MCF 10A (cell line): ENCODE measurements around the gene TMEM184C. TPM values are rescaled to one million over a fixed set of nuclear protein-coding genes. Genes with fewer than 3 reads are reported as not detected.

Experiments
- BruUV-seq: library from RNA; stranded (reverse); fragments of 400-500 nt; replicated peaks from 2 replicates; lab custom pipeline; 2021; lab: Mats Ljungman, UMichigan
- CTCF ChIA-PET: fragments of 300-600 bp; sonication (Branson Sonifier 250); formaldehyde crosslinking; extraction: SDS; loops from one replicate; lab custom pipeline; 2021; ENCODE audit warnings: antibody characterized with exemption, inconsistent platforms; lab: Yijun Ruan, JAX
- POLR2A ChIA-PET: fragments of 300-600, 350-650 bp; sonication (Branson Sonifier 250); formaldehyde crosslinking; extraction: SDS; loops from one replicate; lab custom pipeline; 2020; ENCODE audit warnings: antibody characterized with exemption, inconsistent platforms; lab: Yijun Ruan, JAX
- DNase-seq: peaks from one replicate; pipeline ENCODE4 v3.0.0-alpha.2; 2018; ENCODE audit not compliant: unreplicated experiment
- H3K27ac Mint-ChIP-seq: one replicate; pipeline ENCODE4 v1.8.0; 2022; ENCODE audit warnings: mild to moderate bottlenecking, low read depth, mixed read lengths; ENCODE audit not compliant: unreplicated experiment
- H3K27me3 Mint-ChIP-seq: one replicate; pipeline ENCODE4 v1.8.0; 2022; ENCODE audit warnings: mixed read lengths; ENCODE audit not compliant: insufficient read depth, unreplicated experiment
- H3K36me3 Mint-ChIP-seq: one replicate; pipeline ENCODE4 v1.8.0; 2022; ENCODE audit warnings: mild to moderate bottlenecking, moderate library complexity, mixed read lengths; ENCODE audit not compliant: insufficient read depth, unreplicated experiment
- H3K4me1 Mint-ChIP-seq: one replicate; pipeline ENCODE4 v1.8.0; 2022; ENCODE audit warnings: mixed read lengths; ENCODE audit not compliant: insufficient read depth, unreplicated experiment
- H3K4me3 Mint-ChIP-seq: one replicate; pipeline ENCODE4 v1.8.0; 2022; ENCODE audit warnings: mild to moderate bottlenecking, moderate library complexity, mixed read lengths; ENCODE audit not compliant: unreplicated experiment
- H3K9me3 Mint-ChIP-seq: one replicate; pipeline ENCODE4 v1.8.0; 2022; ENCODE audit warnings: mixed read lengths; ENCODE audit not compliant: unreplicated experiment
- intact Hi-C: fragments of 100-400 bp; cut with micrococcal nuclease; formaldehyde crosslinking; loops from 2 replicates; pipeline ENCODE4 v1.14.1; 2022
- total RNA-seq: library from RNA; stranded (reverse); gene quantifications from 2 replicates; pipeline ENCODE4 v1.2.3, GENCODE V29; 2022
- TF ChIP-seq, protein P1 (sequence below): fragments of 200-600 bp; IDR thresholded peaks from one replicate; pipeline ENCODE4 v1.8.0; 2022; ENCODE audit warnings: antibody characterized with exemption, mild to moderate bottlenecking; ENCODE audit not compliant: unreplicated experiment

TMEM184C gene
- total RNA-seq, 1 experiment from 2014 or later, result 33.9 TPM

DNA sequence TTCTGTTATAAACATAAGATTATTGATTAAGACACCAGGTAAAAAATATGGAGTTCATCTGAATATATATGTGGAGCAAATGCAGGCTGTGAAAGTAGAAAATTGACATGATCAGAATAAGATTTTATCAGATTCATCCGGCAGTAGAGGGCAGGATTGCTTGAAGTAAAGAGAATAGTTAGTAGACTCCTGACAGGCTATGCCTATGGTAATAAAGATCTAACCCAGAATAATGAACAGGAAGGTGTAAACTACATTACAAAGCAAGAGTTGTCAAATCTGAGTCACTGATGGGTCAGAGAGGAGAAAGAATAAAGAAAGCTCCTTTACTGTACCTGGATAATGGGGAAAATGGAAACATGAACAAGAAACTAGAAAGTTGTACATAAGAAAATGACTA lies 20.8 kb upstream of the TMEM184C start:
- ChIA-PET CTCF (interaction anchor here (0.5 to 4.5 kb wide), 13 partner anchors 10 to 499 kb away, joined by 3 to 25 read pairs (median 6); no protein-coding TSS in a partner anchor), POLR2A (interaction anchor here (1.0 to 4.2 kb wide), 5 partner anchors 10 to 501 kb away, joined by 3 to 51 read pairs (median 6); partner anchors contain the start of genes PRMT9 and TMEM184C)
- TF ChIP-seq, protein P1, sequence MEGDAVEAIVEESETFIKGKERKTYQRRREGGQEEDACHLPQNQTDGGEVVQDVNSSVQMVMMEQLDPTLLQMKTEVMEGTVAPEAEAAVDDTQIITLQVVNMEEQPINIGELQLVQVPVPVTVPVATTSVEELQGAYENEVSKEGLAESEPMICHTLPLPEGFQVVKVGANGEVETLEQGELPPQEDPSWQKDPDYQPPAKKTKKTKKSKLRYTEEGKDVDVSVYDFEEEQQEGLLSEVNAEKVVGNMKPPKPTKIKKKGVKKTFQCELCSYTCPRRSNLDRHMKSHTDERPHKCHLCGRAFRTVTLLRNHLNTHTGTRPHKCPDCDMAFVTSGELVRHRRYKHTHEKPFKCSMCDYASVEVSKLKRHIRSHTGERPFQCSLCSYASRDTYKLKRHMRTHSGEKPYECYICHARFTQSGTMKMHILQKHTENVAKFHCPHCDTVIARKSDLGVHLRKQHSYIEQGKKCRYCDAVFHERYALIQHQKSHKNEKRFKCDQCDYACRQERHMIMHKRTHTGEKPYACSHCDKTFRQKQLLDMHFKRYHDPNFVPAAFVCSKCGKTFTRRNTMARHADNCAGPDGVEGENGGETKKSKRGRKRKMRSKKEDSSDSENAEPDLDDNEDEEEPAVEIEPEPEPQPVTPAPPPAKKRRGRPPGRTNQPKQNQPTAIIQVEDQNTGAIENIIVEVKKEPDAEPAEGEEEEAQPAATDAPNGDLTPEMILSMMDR, result no peak
- H3K27me3 Mint-ChIP-seq, result no peaks in the 10 kb centered on the region
- peaks cover 35% of the 10 kb centered on the region for H3K4me1 Mint-ChIP-seq
- no peaks in the 10 kb centered on the region for H3K9me3 Mint-ChIP-seq
- H3K4me3 Mint-ChIP-seq, result no peak overlapping the region
- intact Hi-C loops, result loop anchor here (2.0 kb wide), 1 partner anchor 112 kb away; no protein-coding TSS in a partner anchor
- no TSS peak for BruUV-seq
- peak overlapping the region; percentile 97 for H3K27ac Mint-ChIP-seq
- peak; percentile 32 for DNase-seq
- H3K36me3 Mint-ChIP-seq, result no peaks in the 10 kb centered on the region

DNA sequence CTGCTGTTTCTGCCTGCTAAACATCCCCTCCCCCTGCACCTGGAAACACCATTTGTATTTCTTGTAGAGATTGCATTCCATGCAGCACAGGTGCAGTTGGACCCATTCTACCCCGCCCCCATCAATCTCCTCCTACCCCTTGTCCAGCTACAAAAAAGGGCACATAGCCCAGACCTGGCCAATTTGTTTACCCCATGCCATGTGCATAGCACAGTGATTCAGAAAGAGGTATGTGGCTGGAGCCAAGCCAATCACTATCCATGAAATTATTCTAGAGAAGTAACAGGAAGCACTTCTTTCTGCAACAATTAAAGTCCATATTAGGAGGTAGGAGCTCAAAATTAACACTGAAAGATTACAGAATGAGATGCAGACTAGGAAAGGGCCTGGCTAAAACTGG lies 20.2 kb upstream of the TMEM184C start:
- H3K27ac Mint-ChIP-seq, result peak overlapping the region; percentile 97
- H3K9me3 Mint-ChIP-seq, result no peaks in the 10 kb centered on the region
- peaks cover 35% of the 10 kb centered on the region for H3K4me1 Mint-ChIP-seq
- no peak overlapping the region for H3K4me3 Mint-ChIP-seq
- CTCF ChIA-PET, result interaction anchor here (0.5 to 4.5 kb wide), 13 partner anchors 10 to 578 kb away, joined by 3 to 25 read pairs (median 5); no protein-coding TSS in a partner anchor
- H3K36me3 Mint-ChIP-seq, result no peaks in the 10 kb centered on the region
- POLR2A ChIA-PET, result interaction anchor here (0.6 to 4.2 kb wide), 10 partner anchors 9 to 502 kb away, joined by 3 to 51 read pairs (median 4); partner anchors contain the start of genes PRMT9 and TMEM184C
- no TSS peak for BruUV-seq
- peak; percentile 94 for DNase-seq
- H3K27me3 Mint-ChIP-seq, result no peaks in the 10 kb centered on the region
- intact Hi-C loops, result loop anchor here (1.0 to 2.0 kb wide), 2 partner anchors 112 to 269 kb away; no protein-coding TSS in a partner anchor
- TF ChIP-seq, protein P1, result no peak

DNA sequence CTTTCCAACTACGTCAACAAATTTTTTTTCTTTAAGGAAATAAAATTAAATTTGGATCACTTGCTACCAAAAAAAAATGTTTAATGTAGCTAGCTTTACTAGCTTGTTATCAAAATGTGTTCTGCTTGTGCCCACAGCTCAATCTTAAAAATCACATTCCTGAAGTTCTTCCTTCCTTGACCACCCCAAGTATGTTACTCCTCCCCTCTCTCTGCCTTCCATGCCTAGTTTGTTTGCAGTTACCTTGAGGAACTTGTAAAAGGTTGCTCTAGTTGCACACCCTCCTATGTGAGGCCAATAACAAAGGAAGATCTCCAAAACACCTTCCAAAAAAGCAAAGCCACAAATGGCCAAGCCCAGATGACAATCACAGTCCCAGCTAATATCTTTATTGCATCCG lies 19.6 kb upstream of the TMEM184C start:
- H3K9me3 Mint-ChIP-seq, result no peaks in the 10 kb centered on the region
- DNase-seq, result no peak
- TF ChIP-seq, protein P1, result no peak
- peaks cover 35% of the 10 kb centered on the region for H3K4me1 Mint-ChIP-seq
- ChIA-PET CTCF (interaction anchor here (0.6 to 4.5 kb wide), 11 partner anchors 10 to 578 kb away, joined by 3 to 25 read pairs (median 4); no protein-coding TSS in a partner anchor), POLR2A (interaction anchor here (0.6 to 4.2 kb wide), 9 partner anchors 9 to 503 kb away, joined by 3 to 51 read pairs (median 3); partner anchors contain the start of genes PRMT9 and TMEM184C)
- no peak overlapping the region for H3K4me3 Mint-ChIP-seq
- peak overlapping the region; percentile 97 for H3K27ac Mint-ChIP-seq
- intact Hi-C loops, result loop anchor here (1.0 to 2.0 kb wide), 2 partner anchors 111 to 269 kb away; no protein-coding TSS in a partner anchor
- H3K36me3 Mint-ChIP-seq, result no peaks in the 10 kb centered on the region
- no TSS peak for BruUV-seq
- H3K27me3 Mint-ChIP-seq, result no peaks in the 10 kb centered on the region

DNA sequence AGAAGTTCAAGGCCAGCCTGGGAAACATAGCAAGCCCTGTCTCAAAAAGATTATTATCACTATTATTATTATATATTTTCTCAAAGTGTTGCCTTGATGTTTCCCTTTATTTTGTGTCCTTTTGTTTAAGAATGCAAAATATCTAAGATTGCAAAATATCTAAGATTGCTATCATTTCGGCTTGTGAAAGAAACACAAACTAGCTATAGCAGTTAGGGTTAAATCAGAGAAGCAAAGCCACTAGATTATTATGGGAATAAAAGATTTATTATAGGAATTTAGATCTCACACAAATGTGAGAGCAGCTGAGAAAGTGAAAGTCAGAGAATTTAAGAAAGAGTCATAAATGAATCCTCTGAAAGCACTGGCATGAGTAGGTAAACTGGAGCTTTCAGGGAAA lies 18.0 kb upstream of the TMEM184C start:
- H3K36me3 Mint-ChIP-seq, result no peaks in the 10 kb centered on the region
- ChIA-PET CTCF (interaction anchor here (0.6 to 2.3 kb wide), 8 partner anchors 9 to 584 kb away, joined by 3 to 7 read pairs (median 3); no protein-coding TSS in a partner anchor), POLR2A (interaction anchor here (0.6 to 1.6 kb wide), 2 partner anchors 19 to 237 kb away, joined by 3 to 10 read pairs; partner anchors contain the start of gene TMEM184C)
- H3K27me3 Mint-ChIP-seq, result no peaks in the 10 kb centered on the region
- peaks cover 35% of the 10 kb centered on the region for H3K4me1 Mint-ChIP-seq
- peak overlapping the region; percentile 49 for H3K27ac Mint-ChIP-seq
- no peak for DNase-seq
- intact Hi-C loops, result no loop called here
- TF ChIP-seq, protein P1, result no peak
- H3K9me3 Mint-ChIP-seq, result no peaks in the 10 kb centered on the region
- no TSS peak for BruUV-seq
- H3K4me3 Mint-ChIP-seq, result no peak overlapping the region
